Astrocyte (in vitro differentiated cells and primary cell): ENCODE measurements around the gene AKAP8.
"Not testable (repeated sequence)": the region's sequence is repeated elsewhere in the genome, so short reads cannot be mapped to it uniquely, and the experiment has no call there.

Experiments
- EZH2 ChIP-seq: IDR thresholded peaks from 2 replicates; pipeline ENCODE4 v1.6.1; 2012; ENCODE audit warnings: mild to moderate bottlenecking, low read length, inconsistent platforms; ENCODE audit not compliant: insufficient read depth
- TF ChIP-seq, protein P1 (sequence below): IDR thresholded peaks from 2 replicates; pipeline ENCODE4 v1.5.1; 2011; ENCODE audit warnings: low read depth, mild to moderate bottlenecking, inconsistent platforms, low read length, moderate library complexity; ENCODE audit not compliant: insufficient read depth

DNA sequence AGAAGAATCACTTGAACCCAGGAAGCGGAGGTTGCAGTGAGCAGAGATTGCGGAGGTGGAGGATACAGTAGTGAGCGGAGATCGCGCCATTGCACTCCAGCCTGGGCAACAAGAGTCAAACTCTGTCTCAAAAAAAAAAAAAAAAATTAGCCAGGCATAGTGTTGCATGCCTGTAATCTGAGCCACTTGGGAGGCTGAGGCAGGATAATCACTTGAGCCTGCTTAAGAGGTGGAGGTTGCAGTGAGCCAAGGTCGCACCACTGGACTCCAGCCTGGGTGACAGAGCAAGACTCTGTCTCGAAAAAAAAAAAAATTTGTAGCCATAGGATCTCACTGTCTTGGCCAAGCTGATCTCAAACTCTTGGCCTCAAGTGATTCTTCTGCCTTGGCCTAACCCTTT, 43.6 kb downstream of the AKAP8 start:
- TF ChIP-seq, protein P1, sequence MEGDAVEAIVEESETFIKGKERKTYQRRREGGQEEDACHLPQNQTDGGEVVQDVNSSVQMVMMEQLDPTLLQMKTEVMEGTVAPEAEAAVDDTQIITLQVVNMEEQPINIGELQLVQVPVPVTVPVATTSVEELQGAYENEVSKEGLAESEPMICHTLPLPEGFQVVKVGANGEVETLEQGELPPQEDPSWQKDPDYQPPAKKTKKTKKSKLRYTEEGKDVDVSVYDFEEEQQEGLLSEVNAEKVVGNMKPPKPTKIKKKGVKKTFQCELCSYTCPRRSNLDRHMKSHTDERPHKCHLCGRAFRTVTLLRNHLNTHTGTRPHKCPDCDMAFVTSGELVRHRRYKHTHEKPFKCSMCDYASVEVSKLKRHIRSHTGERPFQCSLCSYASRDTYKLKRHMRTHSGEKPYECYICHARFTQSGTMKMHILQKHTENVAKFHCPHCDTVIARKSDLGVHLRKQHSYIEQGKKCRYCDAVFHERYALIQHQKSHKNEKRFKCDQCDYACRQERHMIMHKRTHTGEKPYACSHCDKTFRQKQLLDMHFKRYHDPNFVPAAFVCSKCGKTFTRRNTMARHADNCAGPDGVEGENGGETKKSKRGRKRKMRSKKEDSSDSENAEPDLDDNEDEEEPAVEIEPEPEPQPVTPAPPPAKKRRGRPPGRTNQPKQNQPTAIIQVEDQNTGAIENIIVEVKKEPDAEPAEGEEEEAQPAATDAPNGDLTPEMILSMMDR = not testable (repeated sequence)
- not testable (repeated sequence) for TF ChIP-seq EZH2
